K562 (cell line): ENCODE results near the gene C22orf39. TPM values are rescaled to one million over a fixed set of nuclear protein-coding genes. Genes with fewer than 3 reads are reported as not detected.
A peak's percentile ranks its signal among the peaks of the same experiment; 100 is the strongest.

Source experiments
- CHCHD3 ChIP-seq: fragments of 250-450 bp; sonication (Bioruptor Pico); IDR thresholded peaks from 2 replicates; pipeline ENCODE4 v2.1.2; 2022; ENCODE audit warnings: mild to moderate bottlenecking
- ESRRB ChIP-seq: fragments of 250-450 bp; sonication (Bioruptor Pico); IDR thresholded peaks from 2 replicates; pipeline ENCODE4 v1.5.0; 2020; ENCODE audit warnings: mild to moderate bottlenecking, moderate library complexity, borderline replicate concordance
- SMARCA4 ChIP-seq: fragments of 450-650 bp; IDR thresholded peaks from 2 replicates; pipeline ENCODE4 v1.6.1; 2016
- ZNF695 ChIP-seq: fragments of 450-650 bp; formaldehyde crosslinking; IDR thresholded peaks from 2 replicates; pipeline ENCODE4 v1.4.0; 2020; ENCODE audit warnings: mild to moderate bottlenecking, moderate library complexity
- polyA plus RNA-seq, 8 experiments: library from polyadenylated mRNA; depleted of rRNA in 4 of 8; stranded (reverse) in 5 of 8; unstranded in 3 of 8; fragments of >200 nt; fragmentation: Nextera tagmentation in 2 of 8; fragmentation: Illumina TruSeq in 1 of 8; extraction: Ambion mirVana in 2 of 8; extraction: Trizol in 1 of 8; gene quantifications; 2 replicates each; pipeline versions ENCODE4 v1.2.1 to v1.2.3, GENCODE V29; 2011 to 2014; ENCODE audit warnings: inconsistent platforms in 1 of 8, missing spikeins in 1 of 8
- total RNA-seq, 7 experiments: library from RNA; depleted of rRNA in 6 of 7; stranded (reverse); fragments of >200 nt in 6 of 7; fragmentation: Illumina TruSeq in 2 of 7; extraction: Trizol in 2 of 7; gene quantifications; 2 replicates each; pipeline versions ENCODE4 v1.2.1 to v1.2.3, GENCODE V29; 2011 to 2021; ENCODE audit warnings: low replicate concordance in 1 of 7
- TF ChIP-seq, protein P1 (sequence below), 2 experiments: fragments of 450-650 bp; formaldehyde crosslinking in 1 of 2; IDR thresholded peaks; 2 replicates each; pipeline versions ENCODE4 v1.4.0 to v1.6.1; 2014 to 2020; ENCODE audit warnings: mild to moderate bottlenecking in 2 of 2, borderline replicate concordance in 1 of 2, low read depth in 1 of 2
- TF ChIP-seq, protein P2 (sequence below): fragments of 200-600 bp; sonication (generic); IDR thresholded peaks from one replicate; pipeline ENCODE4 v1.6.1; 2012; ENCODE audit warnings: mild to moderate bottlenecking, low read depth, low read length, inconsistent platforms

C22orf39 gene
- total and polyA plus RNA-seq, 9 of the 15 experiments (the other 6 are each of a cell fraction or from before 2014, with no cell fraction given): 20.4 to 139 (median 66.8) TPM

DNA sequence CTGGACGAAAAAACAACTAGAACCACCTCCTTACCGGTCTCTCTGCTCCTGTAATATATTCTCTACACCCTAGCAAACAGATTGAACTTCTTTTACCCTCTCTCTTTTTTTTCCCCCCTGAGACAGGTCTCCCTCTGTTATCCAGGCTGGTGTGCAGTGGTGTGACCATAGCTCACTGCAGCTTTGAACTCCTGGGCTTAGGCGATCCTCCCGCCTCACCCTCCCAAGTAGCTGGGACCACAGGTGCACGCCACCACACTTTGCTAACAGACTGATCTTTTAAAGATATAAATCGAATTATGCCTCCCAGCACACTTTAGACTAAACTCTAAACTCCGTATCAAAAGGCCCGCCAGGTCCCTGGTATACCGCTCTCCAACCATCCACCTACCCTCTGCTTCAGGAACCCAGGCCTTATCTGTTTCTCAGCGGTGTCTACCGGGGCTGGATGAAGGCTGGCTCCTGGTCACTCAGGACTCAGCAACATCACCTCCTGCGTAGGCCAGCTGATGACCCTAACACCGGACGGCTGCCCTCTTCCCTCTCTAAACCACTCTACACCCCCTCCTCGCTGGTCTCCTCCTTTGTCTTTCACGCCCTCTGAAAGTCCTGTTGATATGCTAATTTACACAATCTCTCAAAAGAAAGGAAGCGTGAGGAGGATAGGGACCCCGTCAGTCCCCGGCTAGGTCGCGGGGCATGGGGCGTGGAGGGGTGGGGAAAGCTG is 745 bp downstream of the C22orf39 start (continued):
- TF ChIP-seq, protein P1, sequence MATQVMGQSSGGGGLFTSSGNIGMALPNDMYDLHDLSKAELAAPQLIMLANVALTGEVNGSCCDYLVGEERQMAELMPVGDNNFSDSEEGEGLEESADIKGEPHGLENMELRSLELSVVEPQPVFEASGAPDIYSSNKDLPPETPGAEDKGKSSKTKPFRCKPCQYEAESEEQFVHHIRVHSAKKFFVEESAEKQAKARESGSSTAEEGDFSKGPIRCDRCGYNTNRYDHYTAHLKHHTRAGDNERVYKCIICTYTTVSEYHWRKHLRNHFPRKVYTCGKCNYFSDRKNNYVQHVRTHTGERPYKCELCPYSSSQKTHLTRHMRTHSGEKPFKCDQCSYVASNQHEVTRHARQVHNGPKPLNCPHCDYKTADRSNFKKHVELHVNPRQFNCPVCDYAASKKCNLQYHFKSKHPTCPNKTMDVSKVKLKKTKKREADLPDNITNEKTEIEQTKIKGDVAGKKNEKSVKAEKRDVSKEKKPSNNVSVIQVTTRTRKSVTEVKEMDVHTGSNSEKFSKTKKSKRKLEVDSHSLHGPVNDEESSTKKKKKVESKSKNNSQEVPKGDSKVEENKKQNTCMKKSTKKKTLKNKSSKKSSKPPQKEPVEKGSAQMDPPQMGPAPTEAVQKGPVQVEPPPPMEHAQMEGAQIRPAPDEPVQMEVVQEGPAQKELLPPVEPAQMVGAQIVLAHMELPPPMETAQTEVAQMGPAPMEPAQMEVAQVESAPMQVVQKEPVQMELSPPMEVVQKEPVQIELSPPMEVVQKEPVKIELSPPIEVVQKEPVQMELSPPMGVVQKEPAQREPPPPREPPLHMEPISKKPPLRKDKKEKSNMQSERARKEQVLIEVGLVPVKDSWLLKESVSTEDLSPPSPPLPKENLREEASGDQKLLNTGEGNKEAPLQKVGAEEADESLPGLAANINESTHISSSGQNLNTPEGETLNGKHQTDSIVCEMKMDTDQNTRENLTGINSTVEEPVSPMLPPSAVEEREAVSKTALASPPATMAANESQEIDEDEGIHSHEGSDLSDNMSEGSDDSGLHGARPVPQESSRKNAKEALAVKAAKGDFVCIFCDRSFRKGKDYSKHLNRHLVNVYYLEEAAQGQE (IDR thresholded peaks at IDR 0.05; ENCODE audit: borderline replicate concordance): no peak
- TF ChIP-seq, protein P1 (CRISPR knock-in tag; IDR thresholded peaks at IDR 0.05; ENCODE audit: low read depth): no peak; the same call in 1 of the 2 replicates
- TF ChIP-seq ESRRB (CRISPR knock-in tag) (no peak), CHCHD3 (CRISPR knock-in tag) (no peak), SMARCA4 (peak; percentile 63), ZNF695 (0 out of 2 replicates have a peak, but pooled peaks have one; percentile 36)
- TF ChIP-seq, protein P2, sequence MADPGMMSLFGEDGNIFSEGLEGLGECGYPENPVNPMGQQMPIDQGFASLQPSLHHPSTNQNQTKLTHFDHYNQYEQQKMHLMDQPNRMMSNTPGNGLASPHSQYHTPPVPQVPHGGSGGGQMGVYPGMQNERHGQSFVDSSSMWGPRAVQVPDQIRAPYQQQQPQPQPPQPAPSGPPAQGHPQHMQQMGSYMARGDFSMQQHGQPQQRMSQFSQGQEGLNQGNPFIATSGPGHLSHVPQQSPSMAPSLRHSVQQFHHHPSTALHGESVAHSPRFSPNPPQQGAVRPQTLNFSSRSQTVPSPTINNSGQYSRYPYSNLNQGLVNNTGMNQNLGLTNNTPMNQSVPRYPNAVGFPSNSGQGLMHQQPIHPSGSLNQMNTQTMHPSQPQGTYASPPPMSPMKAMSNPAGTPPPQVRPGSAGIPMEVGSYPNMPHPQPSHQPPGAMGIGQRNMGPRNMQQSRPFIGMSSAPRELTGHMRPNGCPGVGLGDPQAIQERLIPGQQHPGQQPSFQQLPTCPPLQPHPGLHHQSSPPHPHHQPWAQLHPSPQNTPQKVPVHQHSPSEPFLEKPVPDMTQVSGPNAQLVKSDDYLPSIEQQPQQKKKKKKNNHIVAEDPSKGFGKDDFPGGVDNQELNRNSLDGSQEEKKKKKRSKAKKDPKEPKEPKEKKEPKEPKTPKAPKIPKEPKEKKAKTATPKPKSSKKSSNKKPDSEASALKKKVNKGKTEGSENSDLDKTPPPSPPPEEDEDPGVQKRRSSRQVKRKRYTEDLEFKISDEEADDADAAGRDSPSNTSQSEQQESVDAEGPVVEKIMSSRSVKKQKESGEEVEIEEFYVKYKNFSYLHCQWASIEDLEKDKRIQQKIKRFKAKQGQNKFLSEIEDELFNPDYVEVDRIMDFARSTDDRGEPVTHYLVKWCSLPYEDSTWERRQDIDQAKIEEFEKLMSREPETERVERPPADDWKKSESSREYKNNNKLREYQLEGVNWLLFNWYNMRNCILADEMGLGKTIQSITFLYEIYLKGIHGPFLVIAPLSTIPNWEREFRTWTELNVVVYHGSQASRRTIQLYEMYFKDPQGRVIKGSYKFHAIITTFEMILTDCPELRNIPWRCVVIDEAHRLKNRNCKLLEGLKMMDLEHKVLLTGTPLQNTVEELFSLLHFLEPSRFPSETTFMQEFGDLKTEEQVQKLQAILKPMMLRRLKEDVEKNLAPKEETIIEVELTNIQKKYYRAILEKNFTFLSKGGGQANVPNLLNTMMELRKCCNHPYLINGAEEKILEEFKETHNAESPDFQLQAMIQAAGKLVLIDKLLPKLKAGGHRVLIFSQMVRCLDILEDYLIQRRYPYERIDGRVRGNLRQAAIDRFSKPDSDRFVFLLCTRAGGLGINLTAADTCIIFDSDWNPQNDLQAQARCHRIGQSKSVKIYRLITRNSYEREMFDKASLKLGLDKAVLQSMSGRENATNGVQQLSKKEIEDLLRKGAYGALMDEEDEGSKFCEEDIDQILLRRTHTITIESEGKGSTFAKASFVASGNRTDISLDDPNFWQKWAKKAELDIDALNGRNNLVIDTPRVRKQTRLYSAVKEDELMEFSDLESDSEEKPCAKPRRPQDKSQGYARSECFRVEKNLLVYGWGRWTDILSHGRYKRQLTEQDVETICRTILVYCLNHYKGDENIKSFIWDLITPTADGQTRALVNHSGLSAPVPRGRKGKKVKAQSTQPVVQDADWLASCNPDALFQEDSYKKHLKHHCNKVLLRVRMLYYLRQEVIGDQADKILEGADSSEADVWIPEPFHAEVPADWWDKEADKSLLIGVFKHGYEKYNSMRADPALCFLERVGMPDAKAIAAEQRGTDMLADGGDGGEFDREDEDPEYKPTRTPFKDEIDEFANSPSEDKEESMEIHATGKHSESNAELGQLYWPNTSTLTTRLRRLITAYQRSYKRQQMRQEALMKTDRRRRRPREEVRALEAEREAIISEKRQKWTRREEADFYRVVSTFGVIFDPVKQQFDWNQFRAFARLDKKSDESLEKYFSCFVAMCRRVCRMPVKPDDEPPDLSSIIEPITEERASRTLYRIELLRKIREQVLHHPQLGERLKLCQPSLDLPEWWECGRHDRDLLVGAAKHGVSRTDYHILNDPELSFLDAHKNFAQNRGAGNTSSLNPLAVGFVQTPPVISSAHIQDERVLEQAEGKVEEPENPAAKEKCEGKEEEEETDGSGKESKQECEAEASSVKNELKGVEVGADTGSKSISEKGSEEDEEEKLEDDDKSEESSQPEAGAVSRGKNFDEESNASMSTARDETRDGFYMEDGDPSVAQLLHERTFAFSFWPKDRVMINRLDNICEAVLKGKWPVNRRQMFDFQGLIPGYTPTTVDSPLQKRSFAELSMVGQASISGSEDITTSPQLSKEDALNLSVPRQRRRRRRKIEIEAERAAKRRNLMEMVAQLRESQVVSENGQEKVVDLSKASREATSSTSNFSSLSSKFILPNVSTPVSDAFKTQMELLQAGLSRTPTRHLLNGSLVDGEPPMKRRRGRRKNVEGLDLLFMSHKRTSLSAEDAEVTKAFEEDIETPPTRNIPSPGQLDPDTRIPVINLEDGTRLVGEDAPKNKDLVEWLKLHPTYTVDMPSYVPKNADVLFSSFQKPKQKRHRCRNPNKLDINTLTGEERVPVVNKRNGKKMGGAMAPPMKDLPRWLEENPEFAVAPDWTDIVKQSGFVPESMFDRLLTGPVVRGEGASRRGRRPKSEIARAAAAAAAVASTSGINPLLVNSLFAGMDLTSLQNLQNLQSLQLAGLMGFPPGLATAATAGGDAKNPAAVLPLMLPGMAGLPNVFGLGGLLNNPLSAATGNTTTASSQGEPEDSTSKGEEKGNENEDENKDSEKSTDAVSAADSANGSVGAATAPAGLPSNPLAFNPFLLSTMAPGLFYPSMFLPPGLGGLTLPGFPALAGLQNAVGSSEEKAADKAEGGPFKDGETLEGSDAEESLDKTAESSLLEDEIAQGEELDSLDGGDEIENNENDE: no peak
